GM13976 (cell line): Measurements from ENCODE around the gene OSBPL6.
A peak's percentile ranks its signal among the peaks of the same experiment; 100 is the strongest.
"Not testable (repeated sequence)": the region's sequence is repeated elsewhere in the genome, so short reads cannot be mapped to it uniquely, and the experiment has no call there.

Source experiments
- DNase-seq: peaks from one replicate; pipeline ENCODE4 v3.0.0; 2012; ENCODE audit warnings: low spot score
- in situ Hi-C: fragments of 300-500 bp; cut with MboI; formaldehyde crosslinking; loops from one replicate; pipeline ENCODE4 v1.12.0; 2022; ENCODE audit warnings: low sequenced_read_pairs, mixed read lengths, inconsistent platforms; ENCODE audit not compliant: unreplicated experiment
- TF ChIP-seq, protein P1 (sequence below): IDR thresholded peaks from 2 replicates; pipeline ENCODE4 v1.5.1; 2012; ENCODE audit warnings: borderline replicate concordance, mild to moderate bottlenecking; ENCODE audit not compliant: insufficient read depth; ENCODE audit errors: extremely low read depth, missing control alignments, control extremely low read depth

Gene OSBPL6

DNA sequence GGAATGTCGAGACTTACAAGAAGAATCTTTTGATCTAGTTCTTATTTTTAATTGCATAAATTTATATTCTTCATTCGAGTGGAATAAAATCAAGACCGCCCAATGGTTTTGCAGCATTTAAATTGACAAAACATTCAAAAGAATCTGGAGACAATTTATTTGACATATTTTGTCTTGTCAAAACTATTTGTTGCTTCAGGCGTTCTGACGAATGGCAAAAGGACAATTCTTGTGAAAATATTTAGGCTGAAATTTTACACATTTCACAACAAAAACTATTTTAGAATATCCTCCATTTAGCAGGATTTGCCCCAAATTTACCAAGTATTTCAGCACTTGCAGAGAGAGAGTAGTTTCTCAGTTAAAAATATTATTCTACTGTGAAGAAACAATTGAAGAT lies 214.9 kb downstream of the OSBPL6 start:
- TF ChIP-seq, protein P1, sequence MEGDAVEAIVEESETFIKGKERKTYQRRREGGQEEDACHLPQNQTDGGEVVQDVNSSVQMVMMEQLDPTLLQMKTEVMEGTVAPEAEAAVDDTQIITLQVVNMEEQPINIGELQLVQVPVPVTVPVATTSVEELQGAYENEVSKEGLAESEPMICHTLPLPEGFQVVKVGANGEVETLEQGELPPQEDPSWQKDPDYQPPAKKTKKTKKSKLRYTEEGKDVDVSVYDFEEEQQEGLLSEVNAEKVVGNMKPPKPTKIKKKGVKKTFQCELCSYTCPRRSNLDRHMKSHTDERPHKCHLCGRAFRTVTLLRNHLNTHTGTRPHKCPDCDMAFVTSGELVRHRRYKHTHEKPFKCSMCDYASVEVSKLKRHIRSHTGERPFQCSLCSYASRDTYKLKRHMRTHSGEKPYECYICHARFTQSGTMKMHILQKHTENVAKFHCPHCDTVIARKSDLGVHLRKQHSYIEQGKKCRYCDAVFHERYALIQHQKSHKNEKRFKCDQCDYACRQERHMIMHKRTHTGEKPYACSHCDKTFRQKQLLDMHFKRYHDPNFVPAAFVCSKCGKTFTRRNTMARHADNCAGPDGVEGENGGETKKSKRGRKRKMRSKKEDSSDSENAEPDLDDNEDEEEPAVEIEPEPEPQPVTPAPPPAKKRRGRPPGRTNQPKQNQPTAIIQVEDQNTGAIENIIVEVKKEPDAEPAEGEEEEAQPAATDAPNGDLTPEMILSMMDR = no peak
- in situ Hi-C loops = loop anchor here (25.0 kb wide), 1 partner anchor 297 kb away; the partner anchor contains the start of gene RBM45
- no peak for DNase-seq

DNA sequence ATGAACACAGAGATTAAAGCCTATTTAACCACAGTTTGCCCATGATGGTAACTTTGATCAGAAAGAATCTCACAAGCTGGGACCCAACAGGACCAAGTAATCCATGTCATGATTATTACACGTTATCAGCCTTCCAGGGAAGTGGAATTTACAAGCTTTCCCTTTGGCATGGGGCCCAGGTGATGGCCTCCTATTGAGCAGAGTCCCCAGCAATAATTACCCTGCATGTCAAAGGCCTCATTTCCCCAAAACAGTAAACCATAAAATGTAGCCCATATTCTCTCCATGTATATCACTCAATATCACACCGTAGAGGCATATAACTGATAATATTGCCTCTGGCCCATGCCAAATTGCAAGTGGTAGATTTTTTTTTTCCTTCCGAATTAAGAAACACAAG lies 217.7 kb downstream of the OSBPL6 start:
- TF ChIP-seq, protein P1 = no peak
- no peak for DNase-seq
- in situ Hi-C loops = loop anchor here (25.0 kb wide), 1 partner anchor 300 kb away; the partner anchor contains the start of gene RBM45

DNA sequence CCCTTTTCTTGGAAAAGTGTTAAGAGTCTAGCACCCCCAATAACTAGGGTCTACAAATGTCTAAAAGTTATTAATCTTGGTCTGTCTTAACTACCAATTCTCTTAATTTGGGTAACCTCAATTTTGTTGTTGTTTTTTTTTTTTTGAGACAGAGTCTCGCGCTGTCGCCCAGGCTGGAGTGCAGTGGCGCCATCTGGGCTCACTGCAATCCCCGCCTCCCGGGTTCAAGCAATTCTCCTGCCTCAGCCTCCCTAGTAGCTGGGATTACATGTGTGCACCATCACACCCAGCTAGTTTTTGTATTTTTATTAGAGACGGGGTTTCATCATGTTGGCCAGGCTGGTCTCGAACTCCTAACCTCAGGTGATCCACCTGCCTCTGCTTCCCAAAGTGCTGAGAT lies 218.1 kb downstream of the OSBPL6 start:
- in situ Hi-C loops = loop anchor here (25.0 kb wide), 1 partner anchor 300 kb away; the partner anchor contains the start of gene RBM45
- DNase-seq = not testable (repeated sequence)

DNA sequence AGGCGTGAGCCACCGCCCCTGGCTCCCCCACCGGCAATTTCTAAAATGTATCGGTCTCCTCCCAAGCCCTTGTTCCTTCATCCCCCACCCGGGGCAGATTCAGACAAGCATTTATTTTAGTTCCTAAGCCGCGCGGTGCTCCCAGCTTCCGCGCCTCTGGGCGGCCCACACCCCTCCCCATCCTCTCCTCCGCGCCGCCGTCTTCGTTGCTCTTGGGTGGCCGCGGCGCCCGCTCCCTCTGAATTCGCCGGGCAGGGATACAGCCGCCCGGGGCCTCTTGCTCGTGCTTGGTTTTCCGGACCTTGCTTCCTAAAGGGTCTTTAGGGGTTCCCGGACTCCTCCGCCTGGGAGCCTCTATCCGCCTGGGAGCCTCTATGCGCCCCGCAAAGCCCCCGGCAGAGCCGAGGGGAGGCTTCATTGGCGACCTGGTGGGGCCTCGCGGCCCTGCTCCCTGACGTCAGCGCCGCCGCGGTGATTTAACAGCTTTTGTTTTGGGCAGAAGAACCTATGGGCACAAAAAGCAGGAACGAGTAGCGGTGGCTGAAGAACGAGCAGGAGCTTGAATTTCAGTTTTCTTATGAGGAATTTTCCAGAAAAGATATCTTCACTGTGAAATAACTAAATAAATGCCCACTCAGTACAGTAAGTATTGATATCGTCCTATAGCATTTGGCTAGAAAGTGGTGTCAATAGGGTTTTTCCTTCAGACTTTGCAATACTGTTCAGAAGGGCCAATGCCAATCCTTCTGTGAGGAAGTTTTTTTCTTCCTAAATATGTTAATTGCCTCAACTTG lies 219.4 kb downstream of the OSBPL6 start:
- DNase-seq = peak; percentile 73
- in situ Hi-C loops = loop anchor here (25.0 kb wide), 1 partner anchor 301 kb away; the partner anchor contains the start of gene RBM45
- TF ChIP-seq, protein P1 = no peak

DNA sequence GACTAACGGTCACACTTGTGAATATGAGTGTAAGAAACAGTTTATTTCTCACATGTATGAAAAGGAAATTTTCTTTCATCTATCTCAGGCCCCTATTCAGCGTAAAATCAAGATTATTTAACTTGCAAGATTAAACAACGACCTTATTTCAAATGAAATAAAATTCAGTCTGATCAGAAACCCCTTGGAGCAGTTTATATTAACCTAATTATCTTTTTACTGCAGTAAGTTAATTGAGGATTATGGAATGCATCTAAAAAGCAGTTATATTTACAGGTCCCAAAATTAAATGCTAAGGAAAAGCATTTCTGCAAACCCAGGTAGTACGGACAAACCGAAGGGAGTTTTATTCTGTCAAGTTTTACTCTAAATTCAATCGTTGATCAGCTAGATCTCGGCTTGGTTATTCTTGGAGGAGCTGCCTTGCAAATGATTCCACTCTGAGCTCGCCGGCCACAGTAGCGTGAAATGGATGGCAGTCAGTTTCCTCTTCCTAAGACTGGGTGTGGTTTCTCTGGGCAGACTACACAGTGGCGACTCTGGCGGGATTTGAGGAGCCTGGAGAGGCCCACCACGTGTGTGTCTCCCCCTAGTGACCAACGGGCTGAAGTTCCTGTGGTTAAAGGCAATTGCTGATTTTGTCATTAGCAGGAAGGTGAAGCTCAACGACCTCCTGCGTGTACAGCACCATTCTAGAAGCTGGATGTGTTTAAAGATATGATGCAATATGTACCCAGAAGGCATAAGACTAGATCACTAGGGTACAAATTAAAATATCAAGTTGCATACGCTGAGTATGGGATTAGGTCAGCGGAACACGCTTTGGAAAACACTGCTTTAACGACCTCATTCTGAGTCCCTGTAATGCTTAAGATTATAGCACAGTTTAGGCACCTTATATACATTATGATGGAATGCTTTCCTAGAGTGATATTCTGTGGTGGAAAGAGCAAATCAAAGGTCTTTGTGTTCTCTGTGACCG lies 220.2 kb downstream of the OSBPL6 start:
- peak; percentile 72 for DNase-seq
- in situ Hi-C loops = loop anchor here (25.0 kb wide), 1 partner anchor 302 kb away; the partner anchor contains the start of gene RBM45
- TF ChIP-seq, protein P1 = peak; percentile 87

DNA sequence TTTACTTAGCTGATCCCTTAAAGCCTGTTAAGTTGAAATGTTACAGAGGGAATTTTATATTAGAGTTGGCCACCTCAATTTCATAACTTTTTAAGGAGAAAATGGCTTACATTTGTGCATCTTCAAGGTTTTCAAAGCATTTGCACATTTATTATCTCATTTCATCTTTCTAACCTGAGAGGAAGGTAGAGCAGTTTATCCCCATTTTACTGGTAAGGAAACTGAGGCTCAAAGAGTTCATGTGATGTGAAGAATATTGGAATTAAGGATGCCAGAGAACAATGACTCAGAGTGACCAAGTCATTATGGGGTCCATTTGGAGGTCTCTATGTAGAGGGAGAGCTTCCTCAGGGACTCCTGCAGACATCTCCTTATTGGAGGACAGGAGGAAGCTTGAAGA lies 221.7 kb downstream of the OSBPL6 start:
- no peak for DNase-seq
- TF ChIP-seq, protein P1 = no peak
- in situ Hi-C loops = loop anchor here (25.0 kb wide), 1 partner anchor 304 kb away; the partner anchor contains the start of gene RBM45

DNA sequence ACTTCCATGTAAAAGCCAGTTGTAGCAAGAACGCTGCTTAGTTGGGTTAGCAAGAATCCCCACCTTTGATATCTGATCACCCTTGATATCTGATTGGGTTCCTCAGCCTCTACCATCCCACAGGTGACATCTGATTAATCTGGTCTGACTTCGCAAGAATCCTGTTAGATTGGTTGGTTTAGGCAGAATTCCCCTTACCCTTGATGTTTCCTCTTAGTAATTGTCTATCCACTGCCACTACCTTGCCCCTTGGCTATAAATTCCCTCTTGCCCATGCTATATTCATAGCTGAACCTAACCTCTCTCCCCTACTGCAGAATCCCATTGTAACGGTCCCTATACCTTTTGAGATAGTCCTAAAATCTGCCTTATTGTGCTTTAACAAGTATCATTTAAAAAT lies 223.6 kb downstream of the OSBPL6 start:
- TF ChIP-seq, protein P1 = no peak
- in situ Hi-C loops = loop anchor here (25.0 kb wide), 1 partner anchor 306 kb away; the partner anchor contains the start of gene RBM45
- DNase-seq = no peak
